K562 (cell line): ENCODE data around the gene PREP. TPM values are rescaled to one million over a fixed set of nuclear protein-coding genes. Genes with fewer than 3 reads are reported as not detected.
A peak's percentile ranks its signal among the peaks of the same experiment; 100 is the strongest.

Experiments used
- ATAC-seq: fragments of 200-7000 bp; cut with Tn5 transposase; 3 replicates; pipeline ENCODE4 v1.9.1; 2020; ENCODE audit warnings: moderate library complexity
- BruUV-seq: library from RNA; stranded (reverse); fragments of 400-500 nt; replicated peaks from 2 replicates; lab custom pipeline; 2021; lab: Mats Ljungman, UMichigan
- CTCF ChIA-PET: fragments of 300-600 bp; formaldehyde crosslinking; extraction: SDS; loops from one replicate; lab custom pipeline; 2021; ENCODE audit warnings: low intra/inter-chr PET ratio; lab: Yijun Ruan, JAX
- POLR2A ChIA-PET: fragments of 300-600, 350-650 bp; sonication (Branson Sonifier 250); formaldehyde crosslinking; extraction: SDS; loops from one replicate; lab custom pipeline; 2021; ENCODE audit warnings: antibody characterized with exemption, inconsistent platforms; lab: Yijun Ruan, JAX
- DNase-seq, 4 experiments: peaks; one replicate each; pipeline versions ENCODE4 v3.0.0 to v3.0.0-alpha.2; 2011 to 2018; ENCODE audit warnings: low spot score in 3 of 4, mixed read lengths in 3 of 4; ENCODE audit errors: extremely low read depth in 1 of 4
- FAIRE-seq: peaks from 2 replicates; lab custom pipeline; 2011; peaks lifted over from hg19 to GRCh38; lab: Jason Lieb, UNC
- H2AFZ ChIP-seq: 2 replicates; pipeline ENCODE4 v1.6.0; 2011; ENCODE audit warnings: low read depth, low read length, control low read depth, inconsistent platforms
- H3K27ac ChIP-seq: fragments of 200-600 bp; 3 replicates; pipeline ENCODE4 v1.8.0; 2011; ENCODE audit warnings: low read depth, mild to moderate bottlenecking, control low read depth, inconsistent platforms, low read length, moderate library complexity, mixed read lengths; ENCODE audit errors: extremely low read depth
- H3K27me3 ChIP-seq, 2 experiments: fragments of 300-600 bp in 1 of 2; 2 replicates in 1 of 2; 3 replicates in 1 of 2; pipeline versions ENCODE4 v1.6.0 to v1.8.0; 2011; ENCODE audit warnings: inconsistent platforms in 2 of 2, low read length in 2 of 2, mild to moderate bottlenecking in 1 of 2, mixed read lengths in 1 of 2, moderate library complexity in 1 of 2; ENCODE audit not compliant: control insufficient read depth in 2 of 2, insufficient read depth in 2 of 2
- H3K36me3 ChIP-seq: fragments of 300-600 bp; 3 replicates; pipeline ENCODE4 v1.8.0; 2011; ENCODE audit warnings: mild to moderate bottlenecking, low read length, inconsistent platforms; ENCODE audit not compliant: control insufficient read depth, insufficient read depth
- H3K4me1 ChIP-seq, 2 experiments: fragments of 200-600 bp in 1 of 2; replicated peaks in 1 of 2; 2 replicates in 1 of 2; 3 replicates in 1 of 2; pipeline versions ENCODE4 v1.5.1 to v1.8.0; 2011; ENCODE audit warnings: inconsistent platforms in 2 of 2, low read length in 2 of 2, mild to moderate bottlenecking in 1 of 2, mixed read lengths in 1 of 2, moderate library complexity in 1 of 2; ENCODE audit not compliant: control insufficient read depth in 2 of 2, insufficient read depth in 2 of 2
- H3K4me2 ChIP-seq: 2 replicates; pipeline ENCODE4 v1.6.1; 2011; ENCODE audit warnings: low read length, control low read depth, inconsistent platforms, mixed read lengths; ENCODE audit not compliant: insufficient read depth
- H3K4me3 ChIP-seq: fragments of 200-600 bp; sonication (generic), shearing (Covaris generic); 2 replicates; pipeline ENCODE4 v1.5.1; 2016; ENCODE audit warnings: control low read depth, inconsistent platforms
- H3K79me2 ChIP-seq: fragments of 200-600 bp; 3 replicates; pipeline ENCODE4 v1.8.0; 2011; ENCODE audit warnings: low read length, inconsistent platforms; ENCODE audit not compliant: control insufficient read depth, insufficient read depth
- H3K9ac ChIP-seq, 2 experiments: 2 replicates each; pipeline versions ENCODE4 v1.6.0 to v1.6.1; 2011; ENCODE audit warnings: low read depth in 2 of 2, low read length in 2 of 2, control low read depth in 1 of 2, inconsistent platforms in 1 of 2, mild to moderate bottlenecking in 1 of 2, mixed read lengths in 1 of 2; ENCODE audit not compliant: insufficient read depth in 1 of 2
- H3K9me1 ChIP-seq: one replicate; pipeline ENCODE4 v1.6.0; 2011; ENCODE audit warnings: inconsistent platforms, mild to moderate bottlenecking, low read length, moderate library complexity; ENCODE audit not compliant: control insufficient read depth, insufficient read depth
- H3K9me3 ChIP-seq: replicated peaks from 2 replicates; pipeline ENCODE4 v1.5.1; 2011; ENCODE audit warnings: low read depth, low read length, inconsistent platforms; ENCODE audit not compliant: control insufficient read depth, insufficient read depth
- H4K20me1 ChIP-seq: replicated peaks from 2 replicates; pipeline ENCODE4 v1.6.1; 2011; ENCODE audit warnings: low read length, inconsistent platforms, mixed read lengths; ENCODE audit not compliant: control insufficient read depth, insufficient read depth
- CEBPG ChIP-seq, 3 experiments: fragments of 200-800 bp in 1 of 3; sonication (Bioruptor generic) in 1 of 3; sonication (generic) in 1 of 3; formaldehyde crosslinking in 1 of 3; IDR thresholded peaks in 2 of 3; conservative IDR thresholded peaks in 1 of 3; 2 replicates each; pipeline versions ENCODE4 v1.6.1 to v1.8.0; 2016 to 2022; ENCODE audit warnings: missing compliant biosample characterization in 2 of 3, missing genetic modification characterization in 2 of 3, mild to moderate bottlenecking in 1 of 3, missing genetic modification reagents in 1 of 3
- CTCF ChIP-seq, 3 experiments: IDR thresholded peaks in 2 of 3; conservative IDR thresholded peaks in 1 of 3; 2 replicates each; pipeline ENCODE4 v1.5.1; 2011 to 2012; ENCODE audit warnings: low read length in 3 of 3, mild to moderate bottlenecking in 3 of 3, control low read depth in 2 of 3, improper control_type of control experiment in 1 of 3, inconsistent platforms in 1 of 3, low read depth in 1 of 3, mixed read lengths in 1 of 3, moderate library complexity in 1 of 3; ENCODE audit not compliant: insufficient read depth in 2 of 3
- HNRNPL ChIP-seq: fragments of 200-400 bp; formaldehyde crosslinking; IDR thresholded peaks from 2 replicates; pipeline ENCODE4 v1.6.1; 2017; ENCODE audit warnings: low read depth, mild to moderate bottlenecking, low read length
- RAD21 ChIP-seq, 2 experiments: fragments of 250-450 bp in 1 of 2; fragments of 450-650 bp in 1 of 2; sonication (Bioruptor Pico) in 1 of 2; formaldehyde crosslinking in 1 of 2; IDR thresholded peaks in 1 of 2; conservative IDR thresholded peaks in 1 of 2; 2 replicates each; pipeline versions ENCODE4 v1.4.0 to v1.8.0; 2020 to 2022; ENCODE audit warnings: mild to moderate bottlenecking in 2 of 2, moderate library complexity in 1 of 2
- SMARCA4 ChIP-seq: fragments of 450-650 bp; IDR thresholded peaks from 2 replicates; pipeline ENCODE4 v1.6.1; 2016
- SMC3 ChIP-seq: conservative IDR thresholded peaks from 2 replicates; pipeline ENCODE4 v1.6.1; 2011; ENCODE audit warnings: low read depth, low read length, improper control_type of control experiment; ENCODE audit not compliant: insufficient read depth
- ZSCAN32 ChIP-seq: fragments of 450-650 bp; formaldehyde crosslinking; IDR thresholded peaks from 2 replicates; pipeline ENCODE4 v1.4.0; 2020; ENCODE audit warnings: mild to moderate bottlenecking, moderate library complexity
- WGBS: fragments of 100-300 bp; shearing (Covaris generic); methylation state at CpG from one replicate; pipeline ENCODE4 v1.1.6; 2016; ENCODE audit warnings: low coverage, mixed read lengths; ENCODE audit not compliant: insufficient coverage; ENCODE audit errors: missing lambda C conversion rate; 5-methylcytosine and 5-hydroxymethylcytosine counted together
- in situ Hi-C: fragments of 300-500 bp; cut with MboI; formaldehyde crosslinking; loops from 4 replicates; pipeline ENCODE4 v1.15.0; 2018; ENCODE audit warnings: inconsistent platforms, mixed read lengths
- intact Hi-C: fragments of 100-400 bp; cut with micrococcal nuclease; formaldehyde crosslinking; loops from 2 replicates; pipeline ENCODE4 v1.14.2; 2022
- polyA plus RNA-seq, 8 experiments: library from polyadenylated mRNA; depleted of rRNA in 4 of 8; stranded (reverse) in 5 of 8; unstranded in 3 of 8; fragments of >200 nt; fragmentation: Nextera tagmentation in 2 of 8; fragmentation: Illumina TruSeq in 1 of 8; extraction: Ambion mirVana in 2 of 8; extraction: Trizol in 1 of 8; gene quantifications; 2 replicates each; pipeline versions ENCODE4 v1.2.1 to v1.2.3, GENCODE V29; 2011 to 2014; ENCODE audit warnings: inconsistent platforms in 1 of 8, missing spikeins in 1 of 8
- total RNA-seq, 7 experiments: library from RNA; depleted of rRNA in 6 of 7; stranded (reverse); fragments of >200 nt in 6 of 7; fragmentation: Illumina TruSeq in 2 of 7; extraction: Trizol in 2 of 7; gene quantifications; 2 replicates each; pipeline versions ENCODE4 v1.2.1 to v1.2.3, GENCODE V29; 2011 to 2021; ENCODE audit warnings: low replicate concordance in 1 of 7
- TF ChIP-seq, protein P1 (sequence below): fragments of 450-650 bp; formaldehyde crosslinking; IDR thresholded peaks from 2 replicates; pipeline ENCODE4 v1.4.0; 2020; ENCODE audit warnings: mild to moderate bottlenecking, moderate library complexity

The PREP gene
- total and polyA plus RNA-seq, 9 of the 15 experiments (the other 6 are each of a cell fraction or from before 2014, with no cell fraction given), result 14.1 to 60.8 (median 28.3) TPM

GRCh38 chr6:105431226-105431625 lies 28.3 kb upstream of the PREP start:
- Histone ChIP-seq H3K27ac (no peak overlapping the region), H3K4me3 (no peak overlapping the region), H3K79me2 (no peaks in the 10 kb centered on the region), H3K36me3 (no peaks in the 10 kb centered on the region), H3K4me2 (no peak overlapping the region), H3K9me1 (no peaks in the 10 kb centered on the region), H3K9ac (no peak overlapping the region), H3K4me1 (no peaks in the 10 kb centered on the region), H2AFZ (0 out of 2 replicates have a peak overlapping the region, but pooled peaks have one; percentile 19), H3K27me3 (0 out of 5 replicates have a peak, but pooled peaks cover 0 to 2% of the 10 kb centered on the region in 2 experiments), H4K20me1 (no peaks in the 10 kb centered on the region), H3K9me3 (no peaks in the 10 kb centered on the region)
- in situ Hi-C loops, result no loop called here
- TF ChIP-seq CEBPG (CRISPR knock-in tag; IDR thresholded peaks at IDR 0.05) (no peak), CEBPG (tag; conservative IDR thresholded peaks at IDR 0.05 in 1 of 2, IDR thresholded peaks at IDR 0.05 in 1 of 2) (no peak), SMC3 (0 out of 2 replicates have a peak, but pooled peaks have one; percentile 34), HNRNPL (no peak), RAD21 (CRISPR knock-in tag; conservative IDR thresholded peaks at IDR 0.05 in 1 of 2, IDR thresholded peaks at IDR 0.05 in 1 of 2) (peak; percentile 71 to 72), ZSCAN32 (CRISPR knock-in tag) (no peak), SMARCA4 (no peak), CTCF (IDR thresholded peaks at IDR 0.05 in 2 of 3, conservative IDR thresholded peaks at IDR 0.05 in 1 of 3; ENCODE audit: insufficient read depth in 2 of 3, low read depth in 1 of 3, low read length in 3 of 3) (peak; percentile 30 to 63 (median 46); a peak in 4 of 6 replicates)
- TF ChIP-seq, protein P1, sequence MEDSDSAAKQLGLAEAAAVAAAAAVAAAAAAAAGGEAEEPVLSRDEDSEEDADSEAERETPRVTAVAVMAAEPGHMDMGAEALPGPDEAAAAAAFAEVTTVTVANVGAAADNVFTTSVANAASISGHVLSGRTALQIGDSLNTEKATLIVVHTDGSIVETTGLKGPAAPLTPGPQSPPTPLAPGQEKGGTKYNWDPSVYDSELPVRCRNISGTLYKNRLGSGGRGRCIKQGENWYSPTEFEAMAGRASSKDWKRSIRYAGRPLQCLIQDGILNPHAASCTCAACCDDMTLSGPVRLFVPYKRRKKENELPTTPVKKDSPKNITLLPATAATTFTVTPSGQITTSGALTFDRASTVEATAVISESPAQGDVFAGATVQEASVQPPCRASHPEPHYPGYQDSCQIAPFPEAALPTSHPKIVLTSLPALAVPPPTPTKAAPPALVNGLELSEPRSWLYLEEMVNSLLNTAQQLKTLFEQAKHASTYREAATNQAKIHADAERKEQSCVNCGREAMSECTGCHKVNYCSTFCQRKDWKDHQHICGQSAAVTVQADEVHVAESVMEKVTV, result peak; percentile 33; the same call in 1 of the 2 replicates
- ChIA-PET POLR2A (interaction anchor here (0.9 kb wide), 1 partner anchor 29 kb away, joined by 3 read pairs; the partner anchor contains the start of gene PREP), CTCF (interaction anchor here (0.6 to 1.3 kb wide), 3 partner anchors 600 to 1135 kb away, joined by 3 to 4 read pairs (median 3); no protein-coding TSS in a partner anchor)
- DNase-seq (peak in 3 of 4 experiments; percentile 13 to 57 (median 22)), FAIRE-seq (peak; percentile 67), ATAC-seq (no peak)
- WGBS, result 4% methylated on average over 2 of the region's 2 CpGs
- no TSS peak for BruUV-seq
- intact Hi-C loops, result loop anchor here (5.0 kb wide), 1 partner anchor 656 kb away; the partner anchor contains the start of gene PRDM1
